BJ (cell line): ENCODE data around the gene UGCG. TPM values are rescaled to one million over a fixed set of nuclear protein-coding genes. Genes with fewer than 3 reads are reported as not detected.

Source experiments
- CTCF ChIA-PET: fragments of 350-600 bp; formaldehyde crosslinking; extraction: SDS; loops from one replicate; lab custom pipeline; 2021; ENCODE audit warnings: antibody characterized with exemption, inconsistent platforms; lab: Yijun Ruan, JAX
- POLR2A ChIA-PET: fragments of 300-600 bp; sonication (Branson Sonifier 250); formaldehyde crosslinking; extraction: SDS; loops from one replicate; lab custom pipeline; 2021; ENCODE audit warnings: antibody characterized with exemption; lab: Charles Lee
- DNase-seq: peaks from one replicate; pipeline ENCODE4 v3.0.0-alpha.2; 2011; ENCODE audit warnings: low read depth
- H3K27me3 ChIP-seq: 2 replicates; pipeline ENCODE4 v1.6.0; 2011; ENCODE audit warnings: low read length; ENCODE audit not compliant: control insufficient read depth, insufficient read depth
- H3K36me3 ChIP-seq: 2 replicates; pipeline ENCODE4 v1.5.1; 2011; ENCODE audit warnings: low read length; ENCODE audit not compliant: control insufficient read depth, insufficient read depth
- H3K4me3 ChIP-seq: 2 replicates; pipeline ENCODE4 v1.5.1; 2011; ENCODE audit warnings: low read depth, mild to moderate bottlenecking, control low read depth, low read length
- CTCF ChIP-seq: IDR thresholded peaks from 2 replicates; pipeline ENCODE4 v1.5.1; 2011; ENCODE audit warnings: low read depth, mild to moderate bottlenecking, control low read depth, inconsistent platforms, low read length, moderate library complexity; ENCODE audit not compliant: insufficient read depth
- polyA plus RNA-seq: library from polyadenylated mRNA; depleted of rRNA; stranded (reverse); fragments of >200 nt; gene quantifications from 2 replicates; pipeline ENCODE4 v1.2.3, GENCODE V29; 2011

UGCG gene
- polyA plus RNA-seq, 1 experiment = 34.3 TPM

- no peaks in the 10 kb centered on the region for H3K27me3 ChIP-seq
- DNase-seq = no peak
- ChIA-PET CTCF (interaction anchor here (1.0 to 1.7 kb wide), 4 partner anchors 9 to 81 kb away, joined by 3 to 5 read pairs (median 4); no protein-coding TSS in a partner anchor), POLR2A (no interaction called here)
- no peak overlapping the region for H3K4me3 ChIP-seq
- no peak for TF ChIP-seq CTCF
- H3K36me3 ChIP-seq = no peaks in the 10 kb centered on the region
These were observed 71.0 kb downstream of the UGCG start for GRCh38 chr9:111967621-111968020.

- no peak for DNase-seq
- POLR2A ChIA-PET = no interaction called here
- Histone ChIP-seq H3K4me3 (no peak overlapping the region), H3K36me3 (no peaks in the 10 kb centered on the region), H3K27me3 (no peaks in the 10 kb centered on the region)
- no peak for TF ChIP-seq CTCF
- CTCF ChIA-PET = interaction anchor here (1.5 kb wide), 1 partner anchor 30 kb away, joined by 3 read pairs; no protein-coding TSS in a partner anchor
These were observed 72.4 kb downstream of the UGCG start for GRCh38 chr9:111969061-111969460.

DNA sequence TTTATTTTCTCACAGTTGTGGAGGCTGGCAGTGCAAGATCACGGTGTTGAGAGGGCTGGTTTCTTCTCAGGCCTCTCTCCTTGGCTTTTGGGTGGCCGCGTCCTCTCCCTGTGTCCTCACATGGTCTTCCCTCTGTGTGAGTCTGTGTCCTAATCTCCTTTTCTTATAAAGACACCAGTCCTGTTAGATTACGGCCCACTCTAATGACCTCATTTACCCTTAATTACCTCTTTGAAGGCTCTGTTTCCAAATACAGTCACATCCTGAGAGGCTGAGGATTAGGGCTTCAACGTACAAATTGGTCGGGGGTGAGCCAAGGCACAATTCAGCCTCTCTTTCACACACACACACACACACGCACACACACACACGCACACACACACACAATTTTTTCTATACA is 73.0 kb downstream of the UGCG start:
- CTCF ChIA-PET = interaction anchor here (1.5 kb wide), 2 partner anchors 10 to 30 kb away, joined by 3 read pairs; no protein-coding TSS in a partner anchor

GRCh38 chr9:111970827-111971226 is 74.2 kb downstream of the UGCG start:
- DNase-seq = no peak
- no peak for TF ChIP-seq CTCF
- H3K36me3 ChIP-seq = no peaks in the 10 kb centered on the region
- ChIA-PET POLR2A (no interaction called here), CTCF (interaction anchor here (1.0 to 2.1 kb wide), 4 partner anchors 9 to 24 kb away, joined by 3 to 4 read pairs (median 4); no protein-coding TSS in a partner anchor)
- H3K4me3 ChIP-seq = no peak overlapping the region
- no peaks in the 10 kb centered on the region for H3K27me3 ChIP-seq

More for the DNA sequence above, 73.0 kb downstream of the UGCG start:
- no peak for DNase-seq
- Histone ChIP-seq H3K36me3 (no peaks in the 10 kb centered on the region), H3K27me3 (no peaks in the 10 kb centered on the region), H3K4me3 (no peak overlapping the region)
- POLR2A ChIA-PET = no interaction called here
- no peak for TF ChIP-seq CTCF

DNA sequence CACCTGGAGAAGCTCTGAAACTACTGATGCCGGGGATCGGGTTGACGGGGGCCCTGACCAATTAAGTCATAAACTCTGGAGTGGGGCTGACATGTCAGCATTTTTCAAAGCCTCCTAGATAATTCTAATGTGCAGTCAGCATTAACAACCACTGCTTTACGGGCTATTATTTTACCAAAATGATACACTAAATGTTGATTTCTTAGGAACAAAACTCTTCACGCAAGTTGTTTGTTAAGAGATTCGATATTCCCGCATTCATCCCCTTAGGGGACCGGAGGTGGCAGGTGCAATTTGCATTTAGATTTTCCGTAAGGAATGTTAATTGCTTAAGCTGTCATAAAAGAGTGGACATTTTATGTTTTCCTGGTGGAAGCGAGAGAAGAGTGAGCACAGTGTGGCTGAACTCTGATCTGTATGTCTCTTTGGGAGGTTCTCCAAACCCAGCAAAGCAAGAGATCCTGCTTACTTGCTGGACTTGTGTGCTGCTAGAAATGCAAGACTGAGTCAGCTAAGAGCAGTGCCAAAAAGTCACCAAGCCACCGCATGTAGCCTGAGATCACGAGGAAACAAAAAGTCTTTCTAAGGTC is 77.6 kb downstream of the UGCG start:
- TF ChIP-seq CTCF = no peak
- no peak overlapping the region for H3K4me3 ChIP-seq
- no peaks in the 10 kb centered on the region for H3K36me3 ChIP-seq
- no peaks in the 10 kb centered on the region for H3K27me3 ChIP-seq
- CTCF ChIA-PET = interaction anchor here (0.7 kb wide), 1 partner anchor 101 kb away, joined by 3 read pairs; no protein-coding TSS in a partner anchor
- peak; percentile 39 for DNase-seq
- POLR2A ChIA-PET = no interaction called here
